Liver (tissue), 9 donors: ENCODE measurements around the gene FAM219A. TPM values are rescaled to one million over a fixed set of nuclear protein-coding genes. Genes with fewer than 3 reads are reported as not detected.

ENCODE experiments used
- DNase-seq: peaks from one replicate; pipeline ENCODE4 v3.0.0-alpha.2; 2017; ENCODE audit warnings: low spot score
- H3K27ac ChIP-seq, 2 donors: one replicate each; pipeline ENCODE4 v1.7.0; 2013; ENCODE audit warnings: inconsistent platforms in 2 of 2, low read length in 2 of 2, control low read depth in 1 of 2, low read depth in 1 of 2, mild to moderate bottlenecking in 1 of 2
- H3K27me3 ChIP-seq, 4 donors: one replicate each; pipeline versions ENCODE4 v1.6.1 to v1.7.0; 2013; ENCODE audit warnings: low read length in 3 of 4, inconsistent platforms in 1 of 4, mild to moderate bottlenecking in 1 of 4, moderate library complexity in 1 of 4; ENCODE audit not compliant: control insufficient read depth in 4 of 4, insufficient read depth in 4 of 4
- H3K36me3 ChIP-seq, 4 donors: one replicate each; pipeline versions ENCODE4 v1.6.1 to v1.7.0; 2013; ENCODE audit warnings: low read length in 3 of 4, mild to moderate bottlenecking in 3 of 4, low read depth in 1 of 4, moderate library complexity in 1 of 4; ENCODE audit not compliant: control insufficient read depth in 4 of 4, insufficient read depth in 3 of 4
- H3K4me1 ChIP-seq, 4 donors: one replicate each; pipeline versions ENCODE4 v1.6.1 to v1.7.0; 2013; ENCODE audit warnings: low read length in 3 of 4, mild to moderate bottlenecking in 3 of 4, moderate library complexity in 1 of 4; ENCODE audit not compliant: control insufficient read depth in 4 of 4, insufficient read depth in 4 of 4
- H3K4me3 ChIP-seq, 3 donors: one replicate each; pipeline versions ENCODE4 v1.6.1 to v1.7.0; 2013; ENCODE audit warnings: low read length in 3 of 3, control low read depth in 1 of 3, low read depth in 1 of 3, mild to moderate bottlenecking in 1 of 3
- H3K9ac ChIP-seq, 2 donors: one replicate each; pipeline ENCODE4 v1.7.0; 2013; ENCODE audit warnings: low read length in 2 of 2, mild to moderate bottlenecking in 2 of 2, moderate library complexity in 2 of 2, control low read depth in 1 of 2, low read depth in 1 of 2
- H3K9me3 ChIP-seq, 4 donors: one replicate each; pipeline versions ENCODE4 v1.6.1 to v1.7.0; 2013; ENCODE audit warnings: low read length in 3 of 4; ENCODE audit not compliant: control insufficient read depth in 4 of 4
- ATF3 ChIP-seq: IDR thresholded peaks from 2 replicates; pipeline ENCODE4 v1.6.1; 2016; ENCODE audit warnings: antibody characterized with exemption
- EGR1 ChIP-seq, 2 donors: IDR thresholded peaks; 2 replicates each; pipeline ENCODE4 v1.6.1; 2016 to 2018; ENCODE audit warnings: antibody characterized with exemption in 2 of 2, low read depth in 2 of 2
- FOXA1 ChIP-seq: IDR thresholded peaks from 2 replicates; pipeline ENCODE4 v1.6.1; 2016; ENCODE audit warnings: antibody characterized with exemption
- FOXA2 ChIP-seq: IDR thresholded peaks from 2 replicates; pipeline ENCODE4 v1.6.1; 2016; ENCODE audit warnings: antibody characterized with exemption
- GABPA ChIP-seq, 2 donors: IDR thresholded peaks in 1 of 2; conservative IDR thresholded peaks in 1 of 2; 2 replicates each; pipeline ENCODE4 v1.6.1; 2016; ENCODE audit warnings: antibody characterized with exemption in 2 of 2, mild to moderate bottlenecking in 1 of 2, moderate library complexity in 1 of 2
- HNF4A ChIP-seq, 2 donors: conservative IDR thresholded peaks; 2 replicates each; pipeline ENCODE4 v1.6.1; 2016; ENCODE audit warnings: antibody characterized with exemption in 2 of 2, mild to moderate bottlenecking in 2 of 2
- HNF4G ChIP-seq: IDR thresholded peaks from 2 replicates; pipeline ENCODE4 v1.6.1; 2016; ENCODE audit warnings: antibody characterized with exemption
- JUND ChIP-seq, 2 donors: IDR thresholded peaks; 2 replicates each; pipeline ENCODE4 v1.6.1; 2016; ENCODE audit warnings: antibody characterized with exemption in 2 of 2
- MAX ChIP-seq: IDR thresholded peaks from 2 replicates; pipeline ENCODE4 v1.6.1; 2016; ENCODE audit warnings: antibody characterized with exemption
- NR2F2 ChIP-seq: IDR thresholded peaks from 2 replicates; pipeline ENCODE4 v1.6.1; 2016; ENCODE audit warnings: antibody characterized with exemption
- RAD21 ChIP-seq, 2 donors: IDR thresholded peaks; 2 replicates each; pipeline ENCODE4 v1.6.1; 2016; ENCODE audit warnings: antibody characterized with exemption in 2 of 2, mild to moderate bottlenecking in 2 of 2
- REST ChIP-seq: IDR thresholded peaks from 2 replicates; pipeline ENCODE4 v1.6.1; 2016; ENCODE audit warnings: antibody characterized with exemption, mild to moderate bottlenecking
- RXRA ChIP-seq, 2 donors: IDR thresholded peaks; 2 replicates each; pipeline ENCODE4 v1.6.1; 2017 to 2018; ENCODE audit warnings: antibody characterized with exemption in 2 of 2, mild to moderate bottlenecking in 1 of 2
- SP1 ChIP-seq: IDR thresholded peaks from 2 replicates; pipeline ENCODE4 v1.6.1; 2018; ENCODE audit warnings: antibody characterized with exemption, mild to moderate bottlenecking
- TAF1 ChIP-seq: conservative IDR thresholded peaks from 2 replicates; pipeline ENCODE4 v1.6.1; 2016; ENCODE audit warnings: antibody characterized with exemption, mild to moderate bottlenecking
- YY1 ChIP-seq: IDR thresholded peaks from 2 replicates; pipeline ENCODE4 v1.6.1; 2016; ENCODE audit warnings: antibody characterized with exemption, mild to moderate bottlenecking
- ZBTB33 ChIP-seq: IDR thresholded peaks from 2 replicates; pipeline ENCODE4 v1.6.1; 2016; ENCODE audit warnings: antibody characterized with exemption
- WGBS: extraction: QIAGEN DNeasy Blood & Tissue Kit; methylation state at CpG from one replicate; pipeline ENCODE4 v1.1.7; 2013; 5-methylcytosine and 5-hydroxymethylcytosine counted together
- polyA plus RNA-seq, 2 donors: library from polyadenylated mRNA; stranded (reverse) in 1 of 2; unstranded in 1 of 2; fragments of 200-250 nt in 1 of 2; fragments of >200 nt in 1 of 2; fragmentation: Nextera tagmentation in 1 of 2; extraction: Ambion mirVana in 1 of 2; gene quantifications; one replicate each; pipeline versions ENCODE4 v1.2.1 to v1.2.3, GENCODE V29; 2013 to 2015
- total RNA-seq, 2 donors: library from RNA; depleted of rRNA; stranded (reverse); fragments of >200 nt; gene quantifications; one replicate each; pipeline ENCODE4 v1.2.3, GENCODE V29; 2014
- TF ChIP-seq, protein P1 (sequence below): fragments of 150-350 bp; IDR thresholded peaks from 2 replicates; pipeline ENCODE4 v1.5.1; 2017; ENCODE audit warnings: improper control_type of control experiment, low read depth, low read length; ENCODE audit not compliant: missing input control
- donor health status: healthy.
- donor health status: healthy.
- donor health status: healthy.
- donor health status: healthy.
- donor health status: healthy.

Gene FAM219A
- total and polyA plus RNA-seq, 4 donors, result 1.6 to 3.6 (median 2.4) TPM

DNA sequence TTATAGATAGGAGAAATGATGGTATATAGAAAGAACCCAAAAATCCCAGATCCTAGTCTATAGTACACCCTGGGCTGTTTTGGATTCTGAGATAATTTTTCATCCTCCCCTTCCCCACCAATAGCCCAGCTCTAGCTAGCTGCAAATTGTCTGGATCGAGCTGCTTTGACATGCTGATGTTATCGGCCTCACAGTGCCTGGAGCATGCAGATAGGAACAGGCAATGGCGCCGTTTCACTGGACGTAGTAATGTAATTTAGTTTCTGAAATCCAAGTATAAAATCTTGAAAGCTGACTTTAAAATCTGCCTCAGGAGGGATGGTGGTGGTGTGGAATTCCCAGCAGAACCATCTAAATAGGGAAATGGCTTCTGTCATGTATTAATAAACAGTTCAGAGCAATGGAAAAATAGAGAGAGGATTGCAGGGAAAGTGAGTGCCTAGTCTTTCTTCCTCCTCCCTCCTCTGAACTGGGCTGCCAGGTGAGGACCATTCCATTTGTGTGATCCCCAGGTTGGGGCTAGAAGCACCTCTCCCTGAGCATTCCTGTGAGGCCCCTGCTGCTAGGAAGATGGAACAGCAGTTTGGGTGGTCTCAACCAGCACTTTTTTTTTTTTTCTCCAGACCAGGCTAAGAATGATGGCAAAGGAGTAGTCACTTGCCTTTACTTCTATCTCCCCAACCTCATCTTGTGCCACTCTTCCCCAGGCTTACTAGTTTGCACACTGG, 31.9 kb downstream of the FAM219A start:
- no peak overlapping the region for H3K4me3 ChIP-seq
- no peaks in the 10 kb centered on the region for H3K9me3 ChIP-seq
- H3K27me3 ChIP-seq, result no peaks in the 10 kb centered on the region
- TF ChIP-seq FOXA2 (no peak), FOXA1 (no peak), GABPA (IDR thresholded peaks at IDR 0.05 in 1 of 2, conservative IDR thresholded peaks at IDR 0.05 in 1 of 2) (no peak), SP1 (no peak), RXRA (IDR thresholded peaks at IDR 0.05) (no peak), HNF4G (no peak), MAX (no peak), TAF1 (no peak), REST (no peak), ATF3 (no peak), JUND (IDR thresholded peaks at IDR 0.05) (no peak), HNF4A (conservative IDR thresholded peaks at IDR 0.05) (no peak), ZBTB33 (no peak), YY1 (no peak), RAD21 (IDR thresholded peaks at IDR 0.05) (no peak), EGR1 (IDR thresholded peaks at IDR 0.05; ENCODE audit: low read depth in 2 of 2) (no peak), NR2F2 (no peak)
- TF ChIP-seq, protein P1, sequence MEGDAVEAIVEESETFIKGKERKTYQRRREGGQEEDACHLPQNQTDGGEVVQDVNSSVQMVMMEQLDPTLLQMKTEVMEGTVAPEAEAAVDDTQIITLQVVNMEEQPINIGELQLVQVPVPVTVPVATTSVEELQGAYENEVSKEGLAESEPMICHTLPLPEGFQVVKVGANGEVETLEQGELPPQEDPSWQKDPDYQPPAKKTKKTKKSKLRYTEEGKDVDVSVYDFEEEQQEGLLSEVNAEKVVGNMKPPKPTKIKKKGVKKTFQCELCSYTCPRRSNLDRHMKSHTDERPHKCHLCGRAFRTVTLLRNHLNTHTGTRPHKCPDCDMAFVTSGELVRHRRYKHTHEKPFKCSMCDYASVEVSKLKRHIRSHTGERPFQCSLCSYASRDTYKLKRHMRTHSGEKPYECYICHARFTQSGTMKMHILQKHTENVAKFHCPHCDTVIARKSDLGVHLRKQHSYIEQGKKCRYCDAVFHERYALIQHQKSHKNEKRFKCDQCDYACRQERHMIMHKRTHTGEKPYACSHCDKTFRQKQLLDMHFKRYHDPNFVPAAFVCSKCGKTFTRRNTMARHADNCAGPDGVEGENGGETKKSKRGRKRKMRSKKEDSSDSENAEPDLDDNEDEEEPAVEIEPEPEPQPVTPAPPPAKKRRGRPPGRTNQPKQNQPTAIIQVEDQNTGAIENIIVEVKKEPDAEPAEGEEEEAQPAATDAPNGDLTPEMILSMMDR, result no peak
- WGBS, result 94% methylated on average over 5 of the region's 5 CpGs
- DNase-seq, result no peak
- no peak overlapping the region for H3K9ac ChIP-seq
- no peak overlapping the region for H3K27ac ChIP-seq
- no peaks in the 10 kb centered on the region for H3K36me3 ChIP-seq
- H3K4me1 ChIP-seq, result peaks cover 13 to 43% (median 38%) of the 10 kb centered on the region in 4 donors
